Stimulated activated naive CD8-positive, alpha-beta T cell treated with anti-CD3 and anti-CD28 coated beads, Interleukin-15, amount 100 ng/mL, for 72 hours (primary cell): Measurements from ENCODE around the gene B3GAT3.
A peak's percentile ranks its signal among the peaks of the same experiment; 100 is the strongest.
"Not testable (repeated sequence)": the region's sequence is repeated elsewhere in the genome, so short reads cannot be mapped to it uniquely, and the experiment has no call there.

Experiments used
- ATAC-seq: fragments of 150-1000 bp; cut with Tn5 transposase; 2 replicates; pipeline ENCODE4 v1.10.0; 2021; ENCODE audit warnings: mild to moderate bottlenecking, moderate library complexity
- DNase-seq, 2 donors: peaks; one replicate each; pipeline ENCODE4 v3.0.0; 2021 to 2022
- H3K27ac Mint-ChIP-seq, 2 donors: one replicate each; pipeline ENCODE4 v1.8.0; 2022; ENCODE audit warnings: mild to moderate bottlenecking in 2 of 2, mixed read lengths in 2 of 2, moderate library complexity in 2 of 2
- H3K27me3 Mint-ChIP-seq: one replicate; pipeline ENCODE4 v1.8.0; 2022; ENCODE audit warnings: mixed read lengths
- H3K4me1 Mint-ChIP-seq: one replicate; pipeline ENCODE4 v1.8.0; 2022; ENCODE audit warnings: mild to moderate bottlenecking, mixed read lengths
- H3K4me3 Mint-ChIP-seq, 2 donors: one replicate each; pipeline ENCODE4 v1.8.0; 2022; ENCODE audit warnings: mild to moderate bottlenecking in 2 of 2, mixed read lengths in 2 of 2, moderate library complexity in 1 of 2
- H3K9me3 Mint-ChIP-seq, 2 donors: one replicate each; pipeline ENCODE4 v1.8.0; 2022; ENCODE audit warnings: mixed read lengths in 2 of 2

The B3GAT3 gene

DNA sequence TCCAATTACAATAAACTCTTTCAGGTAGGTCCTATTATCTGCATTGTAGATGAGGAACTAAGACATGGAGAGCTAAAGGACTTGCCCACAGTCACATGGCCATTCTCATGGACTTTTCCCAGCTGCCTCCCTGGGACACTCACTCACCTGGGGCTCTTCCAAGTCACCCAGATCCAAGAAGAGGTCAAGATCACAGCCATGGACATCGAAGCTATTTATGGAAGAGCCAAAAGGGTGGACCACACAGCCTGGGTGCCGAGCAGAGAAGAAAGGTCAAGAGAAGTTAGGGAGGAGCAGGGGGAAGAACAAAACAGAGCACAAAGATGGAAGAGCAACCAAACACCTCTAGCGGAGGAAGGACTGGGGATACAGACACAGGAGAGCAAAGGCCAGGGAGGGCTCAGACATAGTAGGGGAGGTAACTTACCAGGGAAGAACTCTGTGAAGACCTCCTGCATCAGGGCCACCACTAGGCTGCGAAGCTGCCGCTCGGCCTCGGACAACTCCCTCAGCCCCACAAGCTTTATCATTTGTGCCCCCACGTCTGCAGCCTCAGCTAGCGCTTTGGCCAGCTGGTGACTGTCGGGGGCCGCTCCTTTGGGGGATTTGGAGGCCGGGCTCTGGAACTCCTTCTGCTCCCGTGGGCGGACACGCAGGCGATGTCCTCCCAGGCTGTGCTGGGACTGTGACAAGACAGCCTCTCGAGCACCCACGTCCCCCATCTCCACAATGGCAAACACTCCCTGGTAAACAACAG is 40.6 kb downstream of the B3GAT3 start:
- H3K4me1 Mint-ChIP-seq: no peaks in the 10 kb centered on the region

DNA sequence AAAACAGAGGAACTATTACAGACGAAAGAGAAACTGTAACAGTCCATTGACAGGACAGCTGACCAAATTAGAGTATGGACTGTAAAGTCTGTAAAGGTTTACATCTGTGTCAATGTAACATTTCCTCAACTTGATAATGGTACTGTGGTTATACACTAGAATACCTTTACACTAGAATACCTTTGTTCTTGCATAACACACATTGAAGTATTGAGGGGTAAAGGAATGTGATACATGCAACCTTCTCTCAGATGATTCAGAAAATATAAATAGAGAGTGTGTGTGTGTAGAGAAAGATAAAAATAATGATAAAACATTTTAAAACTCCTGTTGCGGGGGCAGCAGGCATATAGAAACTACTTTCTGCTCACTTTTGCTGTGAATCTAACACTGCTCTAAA is 42.5 kb downstream of the B3GAT3 start:
- Mint-ChIP-seq H3K27ac (no peak overlapping the region), H3K27me3 (no peaks in the 10 kb centered on the region), H3K4me1 (peaks cover 17% of the 10 kb centered on the region), H3K9me3 (no peaks in the 10 kb centered on the region), H3K4me3 (no peak overlapping the region)
- ATAC-seq: no peak
- no peak for DNase-seq

More for the DNA sequence above, 40.6 kb downstream of the B3GAT3 start:
- peak overlapping the region in 1 of 2 donors; percentile 21 for H3K27ac Mint-ChIP-seq
- no peaks in the 10 kb centered on the region for H3K9me3 Mint-ChIP-seq
- DNase-seq (no peak), ATAC-seq (no peak)
- H3K4me3 Mint-ChIP-seq: no peak overlapping the region
- H3K27me3 Mint-ChIP-seq: no peaks in the 10 kb centered on the region

GRCh38 chr11:62578541-62578940 is 43.2 kb downstream of the B3GAT3 start:
- no peaks in the 10 kb centered on the region for H3K27me3 Mint-ChIP-seq

GRCh38 chr11:62577046-62577714 is 44.6 kb downstream of the B3GAT3 start:
- ATAC-seq (no peak), DNase-seq (no peak)
- H3K27me3 Mint-ChIP-seq: no peaks in the 10 kb centered on the region
- H3K4me1 Mint-ChIP-seq: peaks cover 27% of the 10 kb centered on the region
- H3K27ac Mint-ChIP-seq: peak overlapping the region in 1 of 2 donors; percentile 72
- H3K4me3 Mint-ChIP-seq: no peak overlapping the region
- H3K9me3 Mint-ChIP-seq: no peaks in the 10 kb centered on the region

More at GRCh38 chr11:62578541-62578940, 43.2 kb downstream of the B3GAT3 start:
- Mint-ChIP-seq H3K4me3 (no peak overlapping the region), H3K27ac (peak overlapping the region in 1 of 2 donors; percentile 89), H3K4me1 (peaks cover 17% of the 10 kb centered on the region), H3K9me3 (no peaks in the 10 kb centered on the region)
- ATAC-seq (no peak), DNase-seq (no peak)

DNA sequence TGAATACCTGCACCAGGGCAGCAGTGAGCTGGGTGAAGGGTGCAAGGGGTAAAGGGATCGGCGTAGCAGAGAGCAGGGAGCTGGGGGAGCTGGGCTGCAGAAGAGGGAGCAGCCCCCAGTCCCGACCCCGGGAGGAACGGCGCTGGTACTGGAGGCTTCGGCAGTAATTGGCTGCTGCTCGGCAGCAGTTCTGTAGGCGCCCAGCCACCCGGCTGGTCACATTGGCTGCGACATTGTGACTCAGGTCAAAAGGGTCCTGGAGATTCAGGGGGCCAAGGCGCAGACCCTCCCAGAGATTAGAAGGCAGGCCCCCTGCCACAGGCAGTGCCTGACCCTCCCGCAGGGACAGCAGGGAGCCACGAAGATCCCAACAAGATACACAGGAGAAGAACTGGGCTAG is 45.9 kb downstream of the B3GAT3 start:
- DNase-seq (no peak), ATAC-seq (no peak)
- H3K27me3 Mint-ChIP-seq: no peaks in the 10 kb centered on the region
- no peaks in the 10 kb centered on the region for H3K9me3 Mint-ChIP-seq
- peak overlapping the region; percentile 95 to 100 for H3K4me3 Mint-ChIP-seq
- peaks cover 41% of the 10 kb centered on the region for H3K4me1 Mint-ChIP-seq
- H3K27ac Mint-ChIP-seq: no peak overlapping the region

GRCh38 chr11:62575156-62575555 is 46.6 kb downstream of the B3GAT3 start:
- DNase-seq (no peak), ATAC-seq (no peak)
- Mint-ChIP-seq H3K4me3 (peak overlapping the region; percentile 95 to 100), H3K27ac (peak overlapping the region; percentile 99 to 100), H3K4me1 (peaks cover 48% of the 10 kb centered on the region), H3K27me3 (no peaks in the 10 kb centered on the region), H3K9me3 (no peaks in the 10 kb centered on the region)

- H3K27me3 Mint-ChIP-seq: no peaks in the 10 kb centered on the region
- H3K9me3 Mint-ChIP-seq: no peaks in the 10 kb centered on the region
- peaks cover 54% of the 10 kb centered on the region for H3K4me1 Mint-ChIP-seq
- peak overlapping the region; percentile 95 to 100 for H3K4me3 Mint-ChIP-seq
- peak; percentile 39 for ATAC-seq
- DNase-seq: no peak
- peak overlapping the region; percentile 99 to 100 for H3K27ac Mint-ChIP-seq
Observed at GRCh38 chr11:62574363-62575071, 47.3 kb downstream of the B3GAT3 start.

- Mint-ChIP-seq H3K27ac (peak within 1 kb of the TSS; percentile 99 to 100), H3K4me3 (peak within 1 kb of the TSS; percentile 95 to 100), H3K4me1 (peaks cover 55% of the 10 kb centered on the region), H3K9me3 (no peaks in the 10 kb centered on the region), H3K27me3 (no peaks in the 10 kb centered on the region)
- peak; percentile 96 for ATAC-seq
- DNase-seq: peak; percentile 98 to 99
Observed at GRCh38 chr11:62573592-62574362, 48.0 kb downstream of the B3GAT3 start, which contains the start of gene EEF1G. Gene EEF1G, minus strand, starts transcription at chr11:62573891. Its CDS starts 49 bp downstream, at chr11:62573842.

DNA sequence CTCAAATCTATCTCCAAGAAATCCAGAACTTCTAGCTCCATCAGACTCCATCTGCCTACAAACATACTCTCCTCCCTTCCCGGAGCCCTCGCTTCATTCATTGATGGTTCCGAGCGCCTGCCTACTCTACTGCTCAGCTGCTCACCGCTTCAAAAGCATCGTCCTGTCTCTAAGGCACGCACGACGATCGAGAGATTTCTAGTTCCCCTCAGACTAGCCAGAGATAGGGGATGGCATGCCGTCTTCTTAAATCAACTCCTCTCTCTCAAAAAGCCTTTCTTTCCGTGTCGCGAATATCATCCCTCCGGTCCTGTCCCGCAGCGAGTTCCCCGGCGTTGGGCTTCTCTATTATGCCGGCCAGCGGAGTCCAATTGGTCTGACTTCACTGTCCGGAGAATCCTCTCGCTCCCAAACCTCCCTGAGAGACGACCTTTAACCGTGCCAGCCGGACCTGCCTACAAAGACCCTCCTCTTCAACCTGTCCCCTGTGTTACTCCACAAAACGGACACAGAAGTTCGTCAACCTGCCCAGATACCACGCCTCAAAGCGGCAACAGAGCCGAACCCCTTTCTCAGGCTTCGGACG is 48.7 kb downstream of the B3GAT3 start:
- H3K4me3 Mint-ChIP-seq: peak overlapping the region; percentile 95 to 100
- H3K4me1 Mint-ChIP-seq: peaks cover 55% of the 10 kb centered on the region
- ATAC-seq: no peak
- H3K27ac Mint-ChIP-seq: peak overlapping the region; percentile 99 to 100
- DNase-seq: peak in 1 of 2 donors; percentile 30
- no peaks in the 10 kb centered on the region for H3K9me3 Mint-ChIP-seq
- H3K27me3 Mint-ChIP-seq: no peaks in the 10 kb centered on the region

DNA sequence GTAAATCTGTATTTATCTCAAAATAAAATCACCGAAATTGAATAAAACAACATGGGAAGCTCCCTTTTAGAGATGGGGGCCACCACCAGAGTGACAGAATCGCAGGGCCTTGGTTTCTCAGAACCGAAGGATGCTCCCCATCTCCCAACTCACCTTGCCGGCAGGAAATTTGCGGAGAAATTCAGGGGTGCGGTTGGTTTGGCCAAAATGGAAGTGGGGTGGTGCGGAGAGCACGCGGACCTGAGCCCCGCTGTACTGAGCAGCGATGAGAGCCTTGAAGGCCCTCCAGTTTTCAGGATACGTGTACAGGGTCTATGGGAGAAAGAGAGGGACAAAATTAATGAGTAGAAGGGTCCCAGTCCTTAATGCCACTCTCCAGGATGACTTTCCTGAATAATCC is 49.4 kb downstream of the B3GAT3 start:
- H3K4me3 Mint-ChIP-seq: peak overlapping the region; percentile 95 to 100
- H3K9me3 Mint-ChIP-seq: no peaks in the 10 kb centered on the region
- H3K27ac Mint-ChIP-seq: peak overlapping the region; percentile 99 to 100
- ATAC-seq: no peak
- H3K27me3 Mint-ChIP-seq: no peaks in the 10 kb centered on the region
- H3K4me1 Mint-ChIP-seq: peaks cover 59% of the 10 kb centered on the region
- no peak for DNase-seq

GRCh38 chr11:62571493-62571892 is 50.3 kb downstream of the B3GAT3 start:
- H3K27me3 Mint-ChIP-seq, H3K9me3 Mint-ChIP-seq, DNase-seq, ATAC-seq: not testable (repeated sequence)
- Mint-ChIP-seq H3K4me3 (peak overlapping the region; percentile 95 to 100), H3K4me1 (peaks cover 69% of the 10 kb centered on the region), H3K27ac (peak overlapping the region; percentile 56 to 93)

DNA sequence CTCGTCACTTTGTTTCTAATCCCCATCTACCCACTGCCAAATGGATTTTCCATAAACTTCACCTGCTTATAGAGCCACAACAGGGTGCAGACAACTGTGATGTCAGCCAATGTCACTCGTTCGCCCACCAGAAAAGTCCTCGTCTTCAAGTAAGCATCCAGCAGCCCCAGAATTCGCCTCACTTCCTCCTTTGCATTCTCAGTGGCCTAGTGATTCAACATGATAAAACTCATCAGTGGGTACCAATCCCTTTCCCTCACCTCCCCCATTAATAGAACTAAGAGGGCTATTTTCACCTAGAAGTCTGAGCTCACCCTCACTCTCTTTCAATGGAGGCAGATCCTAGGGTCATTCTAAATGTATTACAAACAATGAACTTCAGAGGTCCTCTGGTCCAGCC is 50.9 kb downstream of the B3GAT3 start:
- Mint-ChIP-seq H3K4me1 (peaks cover 73% of the 10 kb centered on the region), H3K4me3 (peak overlapping the region; percentile 95 to 100), H3K27ac (peak overlapping the region; percentile 84 to 93)
- H3K27me3 Mint-ChIP-seq, ATAC-seq, DNase-seq, H3K9me3 Mint-ChIP-seq: not testable (repeated sequence)

GRCh38 chr11:62569611-62570010 is 52.2 kb downstream of the B3GAT3 start:
- Mint-ChIP-seq H3K27ac (no peak overlapping the region), H3K27me3 (no peaks in the 10 kb centered on the region), H3K4me3 (peak overlapping the region in 1 of 2 donors; percentile 6), H3K4me1 (peaks cover 70% of the 10 kb centered on the region), H3K9me3 (no peaks in the 10 kb centered on the region)
- DNase-seq (no peak), ATAC-seq (no peak)

DNA sequence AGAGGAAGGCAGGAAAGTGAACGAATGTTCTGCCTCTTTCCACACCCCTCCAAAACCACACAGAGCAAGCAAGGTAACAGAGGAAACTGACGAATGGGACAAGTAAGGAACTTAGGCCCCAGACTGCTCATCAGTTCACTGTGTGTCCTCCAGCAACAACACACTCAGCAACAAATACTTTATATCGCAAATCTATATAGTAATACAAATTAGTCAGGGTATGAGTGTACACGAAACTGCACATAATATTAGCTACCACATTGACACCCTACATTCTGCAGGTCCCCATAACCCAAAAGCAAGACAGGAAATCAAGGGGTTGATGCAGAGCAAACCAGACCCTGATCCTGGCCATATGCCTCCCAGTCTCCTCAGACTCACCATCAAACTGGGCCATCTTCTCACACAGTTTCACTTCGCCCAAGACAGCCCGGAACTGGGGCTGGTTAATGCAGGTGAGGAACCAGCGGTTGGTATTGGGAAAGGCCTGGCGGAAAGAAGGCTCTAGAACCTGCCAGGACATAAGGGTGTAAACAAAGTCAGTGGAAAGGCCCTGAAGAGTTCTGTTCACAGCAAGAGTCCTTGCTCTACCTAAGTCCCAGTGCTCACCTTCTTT is 54.7 kb downstream of the B3GAT3 start:
- Mint-ChIP-seq H3K27ac (peak overlapping the region; percentile 50 to 97), H3K4me3 (no peak overlapping the region), H3K4me1 (peaks cover 70% of the 10 kb centered on the region), H3K27me3 (no peaks in the 10 kb centered on the region), H3K9me3 (no peaks in the 10 kb centered on the region)
- ATAC-seq (no peak), DNase-seq (no peak)
